GM19452 (cell line): ENCODE measurements around the gene BRAT1.

Experiments used
- ATAC-seq: cut with Tn5 transposase; IDR thresholded peaks from one replicate; pipeline ENCODE4 v1.9.1; 2021; ENCODE audit not compliant: unreplicated experiment

BRAT1 gene

DNA sequence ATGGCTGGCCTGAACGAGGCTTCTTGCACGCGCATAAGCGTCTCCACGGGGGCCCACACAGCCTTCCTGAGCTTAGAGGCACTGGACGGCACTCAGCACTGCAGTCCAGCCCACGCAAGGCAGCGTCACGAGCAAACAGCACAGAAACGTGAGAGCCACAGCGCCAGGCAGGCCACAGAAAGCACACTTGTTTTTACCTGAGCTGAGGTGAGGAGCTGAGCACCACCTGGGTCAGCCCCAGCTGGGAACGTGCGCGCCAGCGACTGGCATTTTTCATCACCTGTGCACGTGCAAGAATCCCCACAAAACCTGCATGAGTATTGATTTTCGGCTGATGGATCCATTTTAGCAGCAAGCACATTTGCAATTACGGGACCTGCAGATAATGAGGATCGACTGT, 30.1 kb upstream of the BRAT1 start:
- ATAC-seq, result no peak

DNA sequence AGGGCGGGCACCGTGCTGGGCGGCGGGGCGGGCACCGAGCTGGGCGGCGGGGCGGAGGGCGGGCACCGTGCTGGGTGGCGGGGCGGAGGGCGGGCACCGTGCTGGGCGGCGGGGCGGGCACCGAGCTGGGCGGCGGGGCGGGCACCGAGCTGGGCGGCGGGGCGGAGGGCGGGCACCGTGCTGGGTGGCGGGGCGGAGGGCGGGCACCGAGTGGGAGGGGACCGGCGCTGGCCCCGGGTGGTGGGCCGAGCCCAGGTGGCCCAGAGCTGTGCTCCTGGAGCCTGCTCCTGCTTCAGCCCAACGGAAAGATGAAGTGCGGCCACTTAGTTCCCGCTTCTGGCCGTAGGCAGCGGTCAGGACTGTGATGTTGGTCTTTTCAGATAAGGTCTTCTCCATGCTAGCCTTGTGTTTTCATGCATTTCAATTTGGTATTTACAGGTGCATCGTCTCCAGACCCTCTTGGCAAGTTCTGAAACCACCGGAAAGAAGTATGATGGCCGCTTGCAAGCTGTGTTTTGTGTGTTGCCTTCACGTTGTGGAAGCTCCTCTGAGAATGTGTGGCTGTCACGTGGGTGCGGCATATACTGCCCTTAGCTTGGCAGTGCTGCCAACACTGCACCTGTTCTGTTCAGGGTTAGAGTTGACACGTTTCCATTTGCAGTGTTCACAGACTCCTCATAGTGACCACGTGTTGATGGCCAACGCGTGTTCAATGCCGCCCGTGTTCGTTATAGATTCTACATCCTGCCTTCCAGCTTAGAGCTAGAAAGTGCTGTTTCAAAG, 28.7 kb upstream of the BRAT1 start:
- ATAC-seq, result no peak

DNA sequence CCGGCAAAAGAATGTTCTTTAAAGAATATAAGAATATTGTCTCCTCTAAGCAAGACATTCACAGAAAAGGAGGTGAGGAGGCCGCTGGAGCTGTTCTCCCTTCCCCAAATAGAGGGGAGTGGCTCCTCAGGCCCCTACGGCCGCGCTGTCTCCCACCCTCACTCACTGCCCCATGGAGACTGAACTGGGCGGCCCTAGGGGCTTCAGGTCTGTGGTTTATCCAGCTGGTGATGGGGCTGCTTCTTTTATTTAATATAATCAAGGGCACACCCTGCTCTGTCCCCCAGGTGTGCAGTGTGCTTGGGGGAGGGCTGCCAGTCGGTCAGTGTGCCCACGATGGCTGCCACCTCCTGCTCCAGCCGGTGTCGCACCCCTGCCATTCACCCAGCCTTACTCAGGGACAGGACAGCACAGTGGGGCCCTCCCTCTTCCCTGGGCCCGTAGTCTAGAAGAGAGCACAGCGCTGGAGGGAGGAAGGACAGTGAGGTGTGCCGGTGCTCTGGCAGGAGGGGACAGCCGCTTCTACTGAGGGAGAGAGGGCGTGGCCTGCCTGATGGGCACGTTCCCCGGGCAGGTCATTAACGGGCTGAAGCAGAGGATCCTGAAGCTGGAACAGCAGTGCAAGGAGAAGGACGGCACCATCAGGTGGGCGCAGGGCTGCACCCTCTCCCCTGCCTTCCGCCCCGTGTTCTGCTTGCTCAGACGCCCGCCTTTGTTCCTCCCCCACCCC, 26.8 kb upstream of the BRAT1 start:
- ATAC-seq, result no peak

DNA sequence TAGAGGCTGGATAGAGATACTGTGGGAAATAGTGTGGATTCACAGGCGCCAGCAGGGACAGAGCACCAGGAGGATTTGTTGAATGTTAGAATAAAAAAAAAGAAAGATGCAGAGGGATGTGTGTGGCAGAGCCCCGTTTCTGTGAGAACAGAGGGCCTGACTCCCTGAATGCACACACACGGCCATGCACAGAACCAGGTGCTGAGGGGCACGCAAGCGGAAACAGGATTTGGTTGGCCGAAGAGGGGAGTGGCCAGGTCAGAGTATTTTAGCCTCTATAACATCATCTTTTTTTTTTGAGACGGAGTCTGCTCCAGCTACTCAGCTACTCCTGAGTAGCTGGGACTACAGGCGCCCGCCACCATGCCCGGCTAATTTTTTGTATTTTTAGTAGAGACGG, 25.3 kb upstream of the BRAT1 start:
- ATAC-seq, result no peak

DNA sequence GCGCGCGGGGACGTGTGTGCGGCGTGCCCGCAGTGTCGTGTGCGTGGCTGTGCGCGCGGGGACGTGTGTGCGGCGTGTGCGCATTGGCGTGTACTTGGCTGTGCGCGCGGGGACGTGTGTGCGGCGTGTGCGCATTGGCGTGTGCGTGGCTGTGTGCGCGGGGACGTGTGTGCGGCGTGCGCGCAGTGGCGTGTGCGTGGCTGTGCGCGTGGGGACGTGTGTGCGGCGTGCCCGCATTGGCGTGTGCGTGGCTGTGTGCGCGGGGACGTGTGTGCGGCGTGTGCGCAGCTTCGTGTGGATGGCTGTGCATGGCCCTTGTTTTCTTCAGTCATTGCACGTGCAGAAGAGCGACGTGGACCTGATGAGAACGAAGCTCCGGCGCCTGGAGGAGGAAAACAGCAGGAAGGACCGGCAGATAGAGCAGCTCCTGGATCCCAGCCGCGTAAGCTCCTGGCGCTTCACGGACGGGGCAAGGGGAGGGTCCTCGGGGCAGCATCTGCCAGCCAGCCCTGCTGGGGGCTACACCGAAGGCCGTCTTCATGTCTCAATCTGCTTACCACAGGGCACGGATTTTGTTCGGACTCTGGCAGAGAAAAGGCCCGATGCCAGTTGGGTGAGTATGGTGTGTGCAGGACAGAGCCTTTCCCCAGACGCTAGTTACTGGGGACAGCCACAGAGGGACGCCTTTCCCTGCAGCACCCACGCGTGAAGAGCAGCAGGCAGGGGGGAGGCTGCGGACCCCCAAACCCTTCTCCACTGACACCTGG, 22.8 kb upstream of the BRAT1 start:
- no peak for ATAC-seq

DNA sequence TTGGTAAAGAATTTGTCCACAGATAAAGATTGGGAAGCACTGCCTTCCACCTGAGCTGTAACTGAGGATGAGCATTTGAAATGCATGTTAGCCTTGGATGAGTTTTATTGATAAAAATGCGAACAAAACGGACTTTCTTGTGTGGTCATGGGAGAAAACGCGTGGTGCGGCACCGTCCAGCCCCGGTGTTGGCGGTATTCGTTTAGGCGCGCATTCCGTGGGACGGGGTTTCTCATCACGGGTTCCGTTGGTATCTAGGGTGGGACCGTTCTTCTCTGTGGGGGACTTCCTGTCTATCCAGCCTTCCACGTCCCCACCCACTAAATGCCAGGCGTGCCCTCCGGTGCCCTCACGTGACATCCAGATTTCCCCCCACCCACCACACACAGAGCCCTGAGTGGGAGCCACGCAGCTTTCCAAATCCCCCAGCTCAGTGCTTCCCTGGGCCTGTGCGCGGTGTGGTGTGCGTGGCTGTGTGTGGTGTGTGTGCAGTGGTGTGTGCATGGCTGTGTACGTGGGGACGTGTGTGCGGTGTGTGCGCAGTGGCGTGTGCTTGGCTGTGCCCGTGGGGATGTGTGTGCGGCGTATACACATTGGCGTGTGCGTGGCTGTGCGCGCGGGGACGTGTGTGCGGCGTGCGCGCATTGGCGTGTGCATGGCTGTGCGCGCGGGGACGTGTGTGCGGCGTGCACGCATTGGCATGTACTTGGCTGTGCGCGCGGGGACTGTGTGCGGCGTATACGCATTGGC, 21.6 kb upstream of the BRAT1 start:
- no peak for ATAC-seq

DNA sequence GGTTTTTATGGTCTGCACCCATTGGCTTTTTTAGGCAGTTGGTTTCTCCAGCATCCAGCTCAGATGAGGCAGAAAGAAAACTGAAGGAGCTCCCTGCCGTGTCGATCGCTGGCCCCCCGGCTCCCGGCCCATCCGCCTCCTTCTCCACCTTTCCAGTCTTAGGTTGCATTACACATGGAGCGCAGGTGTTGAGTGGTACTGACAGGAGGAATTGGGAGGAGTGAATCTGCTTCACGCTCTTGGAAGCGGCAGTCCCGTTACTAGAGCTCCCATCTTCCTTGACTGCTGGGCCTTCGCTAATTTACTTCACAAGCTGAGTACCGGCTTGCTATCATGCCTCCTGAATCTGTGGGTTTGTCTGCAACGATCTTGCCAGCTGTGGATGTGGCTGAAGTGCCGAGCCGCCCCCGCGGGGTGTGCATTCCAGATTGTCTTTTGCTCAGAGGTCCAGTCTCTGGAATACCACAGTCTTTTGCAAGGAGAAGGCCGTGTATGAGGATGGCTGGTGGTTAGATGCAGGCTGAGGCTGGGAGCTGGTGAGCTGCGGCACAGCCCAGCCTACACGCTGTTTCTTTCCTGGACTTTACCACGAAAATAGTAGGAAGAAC, 20.5 kb upstream of the BRAT1 start:
- no peak for ATAC-seq

DNA sequence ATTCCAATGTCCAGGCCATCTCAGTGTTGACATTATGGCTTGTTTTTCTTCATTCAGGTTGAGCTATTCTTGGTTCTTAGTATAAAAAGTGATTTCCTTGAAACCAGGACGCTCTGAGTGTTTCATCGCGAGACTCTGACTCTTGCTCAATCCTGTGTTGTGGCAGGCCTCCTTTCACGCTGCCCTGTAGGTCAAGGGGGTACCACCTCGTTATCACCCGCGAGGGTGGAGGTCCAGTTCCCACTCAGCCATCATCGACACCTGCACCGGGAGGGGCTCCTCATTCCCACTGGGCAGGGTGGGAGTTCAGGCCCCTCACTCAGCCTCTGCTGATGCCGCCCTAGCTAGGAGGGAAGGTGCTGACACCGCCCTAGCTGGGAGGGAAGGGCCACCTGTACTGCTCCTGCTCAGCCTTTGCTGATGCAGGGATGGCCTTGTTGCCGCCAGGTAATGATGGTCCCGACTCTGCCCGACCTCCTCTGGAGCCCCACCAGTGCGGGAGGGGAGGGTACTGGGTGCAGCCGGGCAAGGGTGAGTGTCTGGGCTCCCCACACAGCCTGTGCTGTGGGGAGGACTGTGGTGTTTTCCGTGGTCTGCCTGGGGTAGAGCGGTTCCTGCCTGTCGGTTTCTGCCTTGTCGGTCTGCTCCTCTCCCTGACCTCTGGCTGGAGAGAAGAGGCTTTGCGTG, 19.9 kb upstream of the BRAT1 start:
- ATAC-seq, result no peak

DNA sequence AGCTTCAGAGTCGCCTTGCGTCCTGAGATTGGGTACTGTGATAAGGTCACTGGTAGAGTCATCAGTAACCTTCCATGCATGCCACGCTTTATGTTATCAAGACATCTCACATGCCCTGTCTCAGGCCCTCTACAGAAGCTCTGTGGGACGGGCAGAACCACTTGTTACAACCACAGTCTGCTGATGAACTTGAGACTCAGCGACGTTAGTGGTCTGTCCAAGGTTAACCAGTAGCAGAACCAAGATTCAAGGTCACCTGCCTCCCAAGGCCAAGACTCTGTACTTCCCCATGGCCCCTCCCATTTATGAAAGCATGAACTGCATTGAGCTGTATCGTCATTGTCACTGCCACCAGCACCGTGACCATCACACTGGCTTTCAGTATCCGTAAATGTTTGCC, 18.4 kb upstream of the BRAT1 start:
- ATAC-seq, result no peak

DNA sequence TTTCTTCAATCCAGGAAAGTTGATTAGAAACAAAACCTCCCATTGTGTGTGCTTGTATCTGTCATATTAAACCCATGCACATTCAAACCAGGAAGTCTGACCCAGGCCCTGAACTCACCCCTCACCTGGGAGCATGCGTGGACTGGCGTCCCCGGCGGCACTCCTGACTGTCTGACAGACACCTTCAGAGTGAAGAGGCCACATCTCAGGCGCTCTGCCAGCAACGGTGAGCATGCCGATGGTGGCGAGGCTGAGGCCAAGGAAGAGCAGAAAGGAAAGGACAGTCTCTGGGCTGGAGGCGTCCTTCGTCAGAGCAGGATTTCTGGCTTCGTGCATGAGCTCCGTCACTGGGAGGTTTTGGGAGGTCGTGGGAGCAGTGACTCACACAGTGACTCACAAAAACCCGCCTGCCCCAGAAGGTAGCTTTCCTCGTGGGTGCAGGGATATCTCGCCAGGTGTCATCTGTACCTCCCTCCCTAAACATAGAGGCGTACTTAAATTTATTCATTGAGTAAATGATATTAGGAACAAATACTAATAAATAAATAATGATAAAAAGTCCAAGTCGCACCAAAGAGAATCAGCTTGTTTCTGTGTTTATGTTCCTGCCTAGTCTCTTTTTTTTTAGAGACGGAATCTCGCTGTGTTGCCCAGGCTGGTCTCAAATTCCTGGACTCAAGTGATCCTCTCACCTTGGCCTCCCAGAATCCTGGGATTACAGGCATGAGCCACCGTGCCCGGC, 16.9 kb upstream of the BRAT1 start:
- no peak for ATAC-seq

DNA sequence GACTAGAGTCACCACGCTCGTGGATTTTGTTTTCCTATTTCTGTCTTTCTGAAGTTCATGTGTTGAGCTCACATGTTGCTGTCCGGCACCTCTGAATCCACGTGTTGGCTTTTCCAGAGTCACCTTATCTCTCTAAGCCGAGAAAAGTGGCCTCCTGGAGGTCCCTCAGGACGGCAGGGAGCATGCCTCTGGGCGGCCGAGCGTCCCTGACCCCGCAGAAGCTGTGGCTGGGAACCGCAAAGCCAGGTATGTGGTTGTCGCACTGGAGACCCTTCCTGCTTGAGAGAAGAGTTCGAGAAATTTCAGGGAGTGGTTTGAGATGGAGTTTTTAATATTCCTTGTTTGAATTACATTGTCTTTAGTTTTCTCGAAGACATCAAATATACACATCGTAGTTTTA, 16.1 kb upstream of the BRAT1 start:
- ATAC-seq, result no peak

DNA sequence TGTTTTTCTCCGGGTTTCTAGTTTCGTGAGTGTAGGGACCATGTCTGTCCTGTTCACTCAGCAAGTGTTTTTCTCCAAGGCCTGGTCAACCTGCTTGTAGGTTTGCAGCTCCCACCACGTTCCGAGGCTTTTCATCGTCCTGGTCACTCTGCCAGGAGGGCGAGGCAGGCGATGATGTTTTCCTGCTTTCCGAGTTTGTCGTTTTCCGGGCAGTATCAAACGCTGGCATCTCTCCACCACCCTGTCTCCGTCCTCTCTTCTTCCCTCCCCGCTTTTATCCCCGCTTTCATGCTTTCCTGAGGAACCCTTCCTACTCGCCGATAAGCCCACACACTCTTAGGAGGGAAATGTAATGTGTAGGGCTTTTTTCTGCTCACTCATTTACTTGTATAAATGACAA, 14.7 kb upstream of the BRAT1 start:
- no peak for ATAC-seq

DNA sequence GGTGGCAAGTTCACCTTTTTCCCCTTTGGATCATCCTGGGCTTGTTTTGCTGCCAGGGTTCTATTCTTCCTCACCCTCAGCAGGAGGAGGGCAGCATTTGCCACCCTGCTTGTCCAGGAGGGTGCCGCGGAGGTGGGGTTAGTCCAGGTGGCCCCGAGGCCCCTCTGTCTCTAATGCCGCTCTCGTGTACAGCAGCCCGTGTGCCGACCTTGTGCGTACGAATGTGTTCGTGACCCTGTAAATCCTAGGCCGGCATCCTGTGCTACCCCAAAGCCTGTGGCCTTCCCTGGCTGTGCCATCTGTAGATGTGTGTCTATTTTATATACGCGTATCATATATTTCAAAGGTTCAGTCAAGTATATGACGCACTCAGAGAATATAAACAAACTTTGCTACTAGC, 14.1 kb upstream of the BRAT1 start:
- ATAC-seq, result no peak

DNA sequence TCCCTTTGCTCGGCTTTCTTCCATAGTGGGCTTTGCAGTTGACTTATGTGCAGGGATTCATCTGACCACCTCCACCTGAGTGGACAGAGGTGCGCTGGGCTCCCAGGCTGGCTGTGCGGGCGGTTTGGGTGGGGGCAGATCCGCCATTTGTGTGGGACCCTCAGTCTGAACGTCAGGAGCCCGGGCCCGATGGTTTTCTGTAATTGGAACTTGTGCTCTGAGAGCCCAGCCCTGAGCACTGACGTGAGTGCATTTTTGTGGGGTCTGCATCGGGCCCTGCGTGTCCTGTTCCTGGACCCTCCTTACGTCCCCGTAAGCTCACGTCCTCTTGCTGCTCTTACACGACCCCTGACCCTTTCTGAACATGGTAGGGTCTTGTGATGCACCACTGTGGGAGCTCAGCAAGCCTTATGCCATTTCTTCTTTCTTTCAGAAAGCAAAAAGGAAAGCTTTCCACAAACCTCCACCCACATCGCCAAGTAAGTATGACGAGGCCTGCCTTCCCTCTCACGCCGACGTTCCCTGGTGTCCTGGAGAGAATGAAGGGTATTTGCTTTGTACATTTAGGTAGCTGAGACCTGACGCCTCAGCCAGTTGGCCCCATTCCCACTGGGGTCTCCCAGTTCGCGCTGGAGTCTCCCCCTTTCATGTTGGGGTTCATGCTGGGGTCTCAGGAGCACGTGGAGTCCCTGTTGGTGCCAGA, 13.3 kb upstream of the BRAT1 start:
- ATAC-seq, result no peak

DNA sequence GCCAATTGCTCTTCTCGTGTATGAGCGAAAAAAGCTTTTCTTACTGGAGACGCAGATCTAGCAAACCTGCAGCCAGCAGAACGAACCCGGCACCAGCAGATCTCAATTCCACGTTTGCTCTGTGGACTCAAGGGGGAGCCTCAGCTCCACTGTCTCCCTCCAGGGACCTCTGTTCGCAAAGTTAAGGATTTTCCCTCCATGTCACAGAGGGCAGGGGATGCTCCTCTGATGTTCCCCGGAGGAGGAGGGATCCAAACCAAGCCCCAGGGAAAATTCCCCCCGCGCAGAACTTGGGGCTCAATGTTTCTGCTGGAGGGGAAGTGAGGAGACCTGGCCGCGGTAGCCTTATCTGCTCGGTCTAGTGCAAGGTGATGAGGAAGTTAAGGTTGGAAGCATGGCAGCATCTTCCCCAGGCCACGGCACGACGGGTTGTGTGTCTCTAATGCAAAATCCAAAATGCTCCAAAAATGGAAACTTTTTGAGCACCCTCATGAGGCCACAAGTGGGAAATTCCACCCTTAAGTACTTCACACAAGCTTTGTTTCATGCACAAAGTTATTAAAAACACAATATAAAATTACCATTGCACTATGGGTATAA, 12.5 kb upstream of the BRAT1 start:
- ATAC-seq, result no peak

DNA sequence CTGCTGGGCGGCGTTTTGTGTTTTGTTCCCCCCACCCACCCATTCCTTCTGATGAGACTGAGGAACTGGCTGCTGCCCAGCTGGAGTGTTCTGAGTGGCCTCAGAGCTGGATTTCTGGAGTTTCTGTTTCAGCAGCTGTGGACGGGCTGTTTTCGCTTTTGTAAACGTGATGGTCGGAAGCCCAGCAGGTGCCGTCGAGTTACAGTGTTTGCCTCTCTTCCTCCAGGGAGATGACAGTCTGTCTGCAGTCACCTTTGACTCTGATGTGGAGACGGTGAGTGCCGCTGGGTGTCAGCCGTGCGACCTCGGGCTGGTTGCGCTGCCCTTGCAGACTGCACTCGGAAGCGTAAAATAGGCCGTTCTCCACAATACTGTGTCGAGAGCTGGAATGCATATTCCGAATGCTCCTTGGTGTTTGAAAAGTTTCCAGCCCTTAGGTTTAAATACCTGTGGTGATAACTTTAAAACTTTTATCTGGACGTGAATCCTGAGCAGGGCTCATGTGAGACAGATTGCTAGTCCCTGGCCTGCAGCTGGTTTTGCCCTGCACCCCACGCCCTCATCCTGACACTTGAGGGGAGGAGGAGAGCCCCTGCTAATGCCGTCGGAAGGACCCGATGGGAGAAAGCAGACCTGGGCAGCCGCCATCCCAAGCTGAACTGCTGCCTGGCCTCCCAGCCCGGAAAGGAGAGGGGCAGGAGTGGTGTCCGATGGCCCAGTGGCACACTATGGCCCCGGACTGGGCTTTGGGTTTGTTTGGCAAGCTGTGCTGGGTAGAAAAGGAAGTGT, 11.8 kb upstream of the BRAT1 start:
- peak; percentile 63 for ATAC-seq

DNA sequence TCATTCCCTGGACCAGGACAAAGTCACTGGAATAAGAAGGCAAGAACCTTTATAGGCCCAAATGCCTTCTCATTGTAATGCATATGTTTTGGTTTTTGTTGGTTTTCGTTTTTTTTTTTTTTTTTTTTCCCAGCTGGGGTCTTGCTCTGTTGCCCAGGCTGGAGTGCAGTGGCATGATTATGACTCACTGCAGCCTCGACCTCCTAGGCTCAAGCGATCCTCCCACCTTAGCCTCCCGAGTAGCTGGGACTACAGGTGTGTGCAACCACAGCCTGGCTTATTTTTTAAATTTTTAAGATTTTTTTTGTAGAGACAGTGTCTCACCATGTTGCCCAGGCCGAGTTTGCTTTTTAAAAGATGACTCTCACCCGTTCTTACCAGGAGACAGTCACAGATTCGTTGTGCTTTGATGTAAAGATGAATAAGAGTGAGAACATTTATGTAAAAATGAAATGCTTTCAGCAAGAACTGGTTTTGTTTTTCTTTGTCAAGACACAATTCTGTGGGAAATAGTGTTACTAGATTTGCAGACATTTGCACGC, 11.1 kb upstream of the BRAT1 start:
- peak; percentile 12 for ATAC-seq
